Medulla oblongata (tissue), 1 donor: ENCODE measurements around the gene CDK8.
"Not testable (repeated sequence)": the region's sequence is repeated elsewhere in the genome, so short reads cannot be mapped to it uniquely, and the experiment has no call there.

Experiments used
- DNase-seq: peaks from one replicate; pipeline ENCODE4 v3.0.0-alpha.2; 2015; ENCODE audit errors: extremely low spot score

The CDK8 gene

DNA sequence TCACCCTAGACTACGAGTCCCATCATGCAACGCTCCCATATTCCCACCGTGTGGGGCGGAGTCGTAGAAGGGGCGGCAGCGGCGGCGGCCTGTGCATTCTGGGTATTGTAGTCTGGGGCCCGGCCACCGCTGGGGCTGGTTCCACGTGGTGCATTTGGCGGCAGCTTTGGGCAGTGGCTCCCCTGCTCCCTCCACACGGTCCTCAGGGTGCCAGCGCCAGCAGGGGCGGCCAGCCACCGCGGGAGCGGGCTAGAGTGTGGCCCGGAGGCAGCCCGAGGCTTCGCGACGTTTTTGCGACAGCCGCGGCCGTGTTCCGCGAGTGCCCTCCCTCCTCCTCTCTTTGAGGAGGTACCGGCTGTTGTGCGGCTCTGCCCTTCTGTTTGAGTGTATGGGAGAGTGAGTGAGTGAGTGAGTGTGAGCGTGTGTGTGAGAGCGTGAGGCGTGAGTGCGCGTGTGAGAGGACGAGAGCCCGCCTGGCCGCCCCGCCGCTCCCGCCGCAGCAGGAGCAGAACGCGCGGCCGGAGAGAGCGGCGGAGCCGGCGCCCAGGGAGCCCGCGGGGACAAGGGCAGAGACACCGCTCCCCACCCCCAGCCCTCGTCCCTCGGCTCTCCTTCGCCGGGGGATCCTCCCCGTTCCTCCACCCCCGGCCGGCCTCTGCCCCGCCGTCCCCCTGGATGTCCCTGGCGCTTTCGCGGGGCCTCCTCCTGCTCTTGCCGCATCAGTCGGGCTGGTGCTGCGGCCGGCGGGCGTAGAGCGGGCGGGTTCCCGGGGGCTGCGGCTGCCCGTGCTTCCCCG is at the start of gene CDK8:
Gene CDK8 (plus strand): TSS at position 343 of the 796 bp plus-strand sequence. CDS start 513 bp downstream, outside the sequence.
- DNase-seq = peak; percentile 94

DNA sequence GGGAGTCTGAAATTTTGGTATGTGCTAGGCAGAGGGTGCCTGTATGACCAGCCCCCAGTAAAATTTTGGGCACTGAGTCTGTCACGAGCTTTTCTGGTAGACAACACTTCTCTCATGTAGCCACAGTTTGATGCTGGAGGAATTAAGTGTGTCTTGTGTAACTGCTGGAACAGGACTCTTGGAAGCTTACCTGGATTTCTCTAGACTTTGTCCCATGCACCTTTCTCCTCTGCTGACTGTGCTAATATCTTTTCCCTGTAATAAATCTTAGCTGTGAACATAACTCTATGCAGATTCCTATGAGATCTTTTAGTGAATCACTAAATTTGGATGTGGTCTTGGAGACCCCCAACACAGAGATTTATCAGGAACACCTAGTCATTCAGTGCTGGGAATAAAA is 45.6 kb upstream of the CDK8 start:
- DNase-seq = no peak

DNA sequence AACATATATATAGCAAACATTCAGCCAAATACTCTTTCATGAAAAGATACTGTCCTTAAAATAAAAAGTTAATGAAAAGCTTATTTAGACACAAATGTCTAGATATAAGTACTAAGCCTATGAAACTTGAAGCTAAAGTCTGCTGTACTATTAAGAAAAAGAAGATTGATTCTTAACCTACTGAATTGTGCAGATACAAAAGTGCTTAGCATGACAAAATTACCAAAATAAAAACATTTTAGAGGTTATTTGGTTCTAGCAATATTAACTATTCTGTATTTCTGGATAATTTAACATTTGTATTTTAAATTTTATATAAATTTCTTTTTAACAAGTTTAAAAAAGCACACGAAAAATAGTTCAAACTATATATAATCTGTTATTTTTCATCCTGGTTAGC is 40.6 kb upstream of the CDK8 start:
- DNase-seq = no peak

- no peak for DNase-seq
Measured at GRCh38 chr13:26213982-26214381, 39.9 kb upstream of the CDK8 start.

GRCh38 chr13:26216042-26216441 is 37.9 kb upstream of the CDK8 start:
- no peak for DNase-seq

DNA sequence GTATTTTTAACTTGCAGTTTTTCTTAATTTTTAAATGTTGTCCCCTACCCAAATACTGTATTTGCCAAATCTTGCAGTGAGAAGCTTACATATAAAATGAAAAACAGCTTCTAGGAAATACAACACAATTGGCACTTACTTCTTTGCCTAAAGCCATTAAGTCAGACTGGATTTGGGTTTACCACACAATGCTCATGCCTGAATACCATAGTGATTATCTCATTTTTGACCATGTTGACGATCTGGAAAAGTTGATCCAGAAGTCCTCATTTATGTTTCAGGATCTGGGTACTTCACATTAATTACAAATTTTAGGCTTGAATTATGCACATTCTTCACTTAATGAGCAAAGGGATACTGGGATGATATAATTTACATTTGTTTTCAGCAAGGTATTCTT is 34.2 kb upstream of the CDK8 start:
- no peak for DNase-seq

- DNase-seq = no peak
Measured at GRCh38 chr13:26220575-26220974, 33.4 kb upstream of the CDK8 start.

- no peak for DNase-seq
Measured at GRCh38 chr13:26221399-26221720, 32.6 kb upstream of the CDK8 start.

GRCh38 chr13:26221721-26222519 is 32.0 kb upstream of the CDK8 start, which contains the start of gene RNF6:
RNF6 (minus strand) TSS chr13:26222314; CDS start chr13:26219649, 2,665 bp downstream.
- peak; percentile 99 for DNase-seq

GRCh38 chr13:26222520-26223046 is 31.3 kb upstream of the CDK8 start:
- no peak for DNase-seq

GRCh38 chr13:26225896-26226617 is 27.9 kb upstream of the CDK8 start:
- no peak for DNase-seq

DNA sequence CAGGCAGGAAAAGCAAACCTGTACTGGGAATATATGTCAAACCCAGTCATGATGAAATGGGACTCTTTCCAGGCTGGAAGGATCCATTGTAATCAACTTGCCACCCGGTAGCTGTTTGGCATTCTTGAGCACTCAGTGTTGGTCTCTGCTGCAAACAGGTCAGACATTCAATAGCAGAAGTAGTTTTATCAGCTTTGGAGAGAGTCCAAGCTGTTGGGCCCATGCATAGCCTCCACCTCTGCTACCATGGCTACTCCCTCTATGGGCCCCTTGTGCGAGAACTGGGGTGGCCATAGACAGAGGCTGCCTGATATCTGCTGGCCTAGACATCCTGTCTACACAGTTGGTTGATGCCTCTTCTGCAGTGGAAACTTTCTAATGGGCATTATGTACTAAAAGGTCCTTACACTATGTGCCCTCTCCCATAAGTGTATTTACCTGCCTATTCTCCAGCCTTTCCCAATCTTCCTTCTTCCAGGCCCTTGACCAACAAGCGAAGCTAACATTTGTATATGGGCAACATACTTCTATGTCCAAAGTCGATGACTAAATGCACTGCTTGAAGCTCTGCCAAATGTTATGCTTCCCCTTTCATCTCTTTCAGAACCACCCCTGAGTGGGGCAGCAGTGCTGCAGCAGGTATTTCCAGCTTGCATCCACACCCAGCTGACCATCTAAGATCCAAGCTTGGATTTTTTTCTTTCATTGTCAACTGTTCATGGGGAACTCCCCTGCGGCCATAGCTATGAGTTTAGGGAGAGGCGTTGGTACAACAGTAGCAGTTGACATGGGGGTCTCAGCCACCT is 26.6 kb upstream of the CDK8 start:
- DNase-seq = no peak

- DNase-seq = no peak
Measured at GRCh38 chr13:26228096-26228495, 25.8 kb upstream of the CDK8 start.

- DNase-seq = no peak
Measured at GRCh38 chr13:26229080-26229615, 24.8 kb upstream of the CDK8 start.

DNA sequence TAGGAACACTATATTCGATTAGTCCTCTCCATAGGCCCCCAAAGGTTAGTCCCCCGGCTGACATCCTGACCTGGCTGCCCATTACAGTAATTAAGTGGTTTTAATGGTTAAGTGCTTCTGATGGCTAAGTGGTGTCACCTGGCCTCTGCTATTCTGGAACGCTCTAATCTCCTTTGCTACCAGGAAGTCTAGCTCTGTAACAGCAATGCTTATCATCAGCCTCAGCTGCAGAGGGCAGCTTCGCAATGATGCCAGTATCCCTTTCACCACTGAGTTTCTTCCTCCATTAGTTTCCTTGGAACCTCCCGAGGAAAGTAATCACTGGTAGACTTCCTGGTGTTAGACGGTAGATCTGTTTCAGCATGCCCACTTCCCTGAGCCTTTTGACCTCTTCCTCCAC is 23.2 kb upstream of the CDK8 start:
- no peak for DNase-seq

DNA sequence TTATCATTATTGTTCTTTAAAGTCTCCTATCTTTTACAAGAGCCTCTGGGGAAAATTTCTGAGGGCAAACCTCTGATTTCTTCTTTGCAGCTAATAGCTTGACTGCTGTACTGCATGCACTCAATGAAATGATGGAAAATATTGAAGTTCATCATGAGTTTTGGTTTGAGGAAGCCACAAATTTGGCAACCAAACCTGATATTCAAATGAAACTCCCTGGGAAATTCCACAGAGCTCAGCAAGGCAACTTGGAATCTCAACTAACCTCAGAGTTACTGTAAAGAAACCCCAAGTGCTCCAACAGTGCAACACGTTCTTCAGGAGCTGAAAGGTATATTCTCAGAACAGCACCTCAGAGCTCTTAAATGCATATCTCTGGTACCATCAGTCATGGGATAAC is 17.6 kb upstream of the CDK8 start:
- DNase-seq = no peak

DNA sequence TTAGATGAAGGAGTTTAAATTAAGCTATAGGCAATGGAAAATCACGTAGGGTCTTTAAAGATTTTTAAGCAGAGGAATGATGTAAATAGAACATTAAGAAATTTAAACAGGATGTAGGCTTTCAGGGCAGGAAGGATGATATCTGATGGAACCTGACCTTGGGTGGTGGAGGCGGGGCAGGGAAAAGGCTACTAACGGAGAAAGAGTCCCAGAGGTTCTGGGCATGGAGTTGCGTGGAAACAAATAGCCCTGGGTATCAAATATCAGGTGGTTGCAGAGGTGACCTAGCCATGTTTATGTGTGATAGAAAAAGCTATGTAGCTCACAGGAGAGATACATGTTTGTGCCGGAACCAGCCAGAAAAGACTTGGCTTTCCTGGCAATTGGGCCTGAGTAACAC is 7.8 kb upstream of the CDK8 start:
- no peak for DNase-seq

GRCh38 chr13:26247011-26247410 is 6.9 kb upstream of the CDK8 start:
- no peak for DNase-seq

DNA sequence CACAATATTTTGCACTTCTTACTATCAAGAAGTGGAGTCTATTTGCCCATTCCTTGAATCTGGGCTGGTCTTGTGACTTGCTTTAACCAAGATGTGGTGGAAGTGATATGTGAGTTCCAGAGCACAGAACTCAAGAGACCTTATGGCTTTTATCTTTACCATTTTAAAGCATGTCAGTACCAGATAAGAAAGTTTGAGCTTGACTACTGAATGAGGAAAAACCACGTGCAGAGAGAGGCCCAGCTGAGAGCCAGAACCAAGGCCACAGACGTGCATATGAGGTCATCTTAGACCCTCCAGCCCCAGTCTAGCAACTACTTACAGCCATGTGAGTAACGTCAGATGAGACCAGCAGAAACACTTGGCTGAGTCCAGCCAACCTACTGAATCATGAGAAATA is 6.3 kb upstream of the CDK8 start:
- DNase-seq = no peak

GRCh38 chr13:26249551-26249950 is 4.4 kb upstream of the CDK8 start:
- DNase-seq = no peak

GRCh38 chr13:26252006-26252405 is 1.9 kb upstream of the CDK8 start:
- not testable (repeated sequence) for DNase-seq
